Neural progenitor cell (in vitro differentiated cells): ENCODE data around the gene CTNNB1. TPM values are rescaled to one million over a fixed set of nuclear protein-coding genes. Genes with fewer than 3 reads are reported as not detected.

Experiments used
- DNase-seq: peaks from one replicate; pipeline ENCODE4 v3.0.0-alpha.2; 2016; ENCODE audit warnings: low spot score
- H2AFZ ChIP-seq: fragments of 200-600 bp; sonication (generic); replicated peaks from 2 replicates; pipeline ENCODE4 v1.6.1; 2016; ENCODE audit warnings: antibody characterized with exemption
- H3F3A ChIP-seq: fragments of 200-600 bp; sonication (generic); 2 replicates; pipeline ENCODE4 v1.6.1; 2016; ENCODE audit warnings: antibody characterized with exemption, low read depth
- H3K27ac ChIP-seq: fragments of 200-600 bp; sonication (generic); 2 replicates; pipeline ENCODE4 v1.5.1; 2016; ENCODE audit warnings: mild to moderate bottlenecking
- H3K27me3 ChIP-seq: fragments of 200-600 bp; sonication (generic); 2 replicates; pipeline ENCODE4 v1.6.1; 2016; ENCODE audit warnings: mild to moderate bottlenecking, moderate library complexity
- H3K36me3 ChIP-seq: fragments of 200-600 bp; sonication (generic); 2 replicates; pipeline ENCODE4 v1.5.1; 2016
- H3K4me1 ChIP-seq: fragments of 200-600 bp; sonication (generic); 2 replicates; pipeline ENCODE4 v1.6.1; 2016; ENCODE audit warnings: mixed run types
- H3K4me2 ChIP-seq: fragments of 200-600 bp; sonication (generic); 2 replicates; pipeline ENCODE4 v1.6.1; 2016
- H3K4me3 ChIP-seq: fragments of 200-600 bp; sonication (generic); 2 replicates; pipeline ENCODE4 v1.5.1; 2016
- H3K79me2 ChIP-seq: fragments of 200-600 bp; sonication (generic); 2 replicates; pipeline ENCODE4 v1.6.1; 2016; ENCODE audit warnings: low read depth
- H3K9ac ChIP-seq: fragments of 200-600 bp; sonication (generic); 2 replicates; pipeline ENCODE4 v1.6.1; 2016
- H3K9me3 ChIP-seq: fragments of 200-600 bp; sonication (generic); 2 replicates; pipeline ENCODE4 v1.5.1; 2016; ENCODE audit warnings: low read depth
- H4K20me1 ChIP-seq: fragments of 200-600 bp; sonication (generic); 2 replicates; pipeline ENCODE4 v1.6.1; 2016; ENCODE audit warnings: low read depth
- H3K27ac Mint-ChIP-seq: 3 replicates; pipeline ENCODE4 v1.8.0; 2021; ENCODE audit warnings: mixed read lengths
- H3K27me3 Mint-ChIP-seq: 2 replicates; pipeline ENCODE4 v1.8.0; 2022; ENCODE audit warnings: low read depth, mild to moderate bottlenecking, inconsistent platforms, moderate library complexity, mixed read lengths; ENCODE audit not compliant: insufficient read depth
- H3K36me3 Mint-ChIP-seq: 3 replicates; pipeline ENCODE4 v1.8.0; 2021; ENCODE audit warnings: mixed read lengths
- H3K4me1 Mint-ChIP-seq: 3 replicates; pipeline ENCODE4 v1.8.0; 2021; ENCODE audit warnings: mixed read lengths
- H3K4me3 Mint-ChIP-seq: 3 replicates; pipeline ENCODE4 v1.8.0; 2021; ENCODE audit warnings: mild to moderate bottlenecking, moderate library complexity, mixed read lengths
- H3K9me3 Mint-ChIP-seq: 3 replicates; pipeline ENCODE4 v1.8.0; 2020; ENCODE audit warnings: mixed read lengths
- CTCF ChIP-seq: fragments of 200-600 bp; sonication (generic); IDR thresholded peaks from 2 replicates; pipeline ENCODE4 v1.5.1; 2017; ENCODE audit warnings: antibody characterized with exemption, mild to moderate bottlenecking
- EZH2 ChIP-seq: fragments of 200-600 bp; sonication (generic); IDR thresholded peaks from 2 replicates; pipeline ENCODE4 v1.6.1; 2017; ENCODE audit warnings: antibody characterized with exemption, mild to moderate bottlenecking, moderate library complexity
- EZH2phosphoT487 ChIP-seq: fragments of 200-600 bp; sonication (generic); IDR thresholded peaks from 2 replicates; pipeline ENCODE4 v1.6.1; 2017; ENCODE audit warnings: antibody characterized with exemption
- total RNA-seq: library from RNA; depleted of rRNA; stranded (reverse); fragments of >200 nt; gene quantifications from 2 replicates; pipeline ENCODE4 v1.2.3, GENCODE V29; 2015; ENCODE audit warnings: low replicate concordance

The CTNNB1 gene
- total RNA-seq, 1 donor from 2014 or later: 566 TPM

GRCh38 chr3:41219424-41219823 lies 20.1 kb downstream of the CTNNB1 start:
- Histone ChIP-seq H3K27ac (no peak overlapping the region), H3F3A (peaks cover 8% of the 10 kb centered on the region), H3K4me1 (peaks cover 16% of the 10 kb centered on the region), H3K4me3 (no peak overlapping the region), H3K9me3 (no peaks in the 10 kb centered on the region), H2AFZ (no peak overlapping the region), H3K4me2 (no peak overlapping the region), H3K36me3 (peaks cover 2% of the 10 kb centered on the region), H3K27me3 (no peaks in the 10 kb centered on the region), H3K9ac (no peak overlapping the region), H4K20me1 (peaks cover 100% of the 10 kb centered on the region), H3K79me2 (peaks cover 100% of the 10 kb centered on the region)
- Mint-ChIP-seq H3K36me3 (peaks cover 40% of the 10 kb centered on the region), H3K9me3 (peaks cover 7% of the 10 kb centered on the region), H3K4me1 (peaks cover 7% of the 10 kb centered on the region), H3K4me3 (no peak overlapping the region), H3K27ac (no peak overlapping the region), H3K27me3 (no peaks in the 10 kb centered on the region)
- no peak for TF ChIP-seq EZH2phosphoT487
- TF ChIP-seq EZH2: no peak
- no peak for TF ChIP-seq CTCF
- no peak for DNase-seq

- peaks cover 100% of the 10 kb centered on the region for H4K20me1 ChIP-seq
Observed at GRCh38 chr3:41220906-41221677, 21.8 kb downstream of the CTNNB1 start.

GRCh38 chr3:41222012-41222411 lies 22.7 kb downstream of the CTNNB1 start:
- H3F3A ChIP-seq: peaks cover 3% of the 10 kb centered on the region

More at GRCh38 chr3:41220906-41221677, 21.8 kb downstream of the CTNNB1 start:
- H3K9ac ChIP-seq: no peak overlapping the region
- H3K4me1 Mint-ChIP-seq: peaks cover 4% of the 10 kb centered on the region
- H3F3A ChIP-seq: peaks cover 7% of the 10 kb centered on the region
- H3K27ac ChIP-seq: no peak overlapping the region
- H3K27me3 Mint-ChIP-seq: no peaks in the 10 kb centered on the region
- no peak overlapping the region for H3K27ac Mint-ChIP-seq
- no peak overlapping the region for H2AFZ ChIP-seq
- H3K27me3 ChIP-seq: no peaks in the 10 kb centered on the region
- no peak overlapping the region for H3K4me3 Mint-ChIP-seq
- peaks cover 100% of the 10 kb centered on the region for H3K79me2 ChIP-seq
- DNase-seq: no peak
- H3K4me1 ChIP-seq: peaks cover 13% of the 10 kb centered on the region
- H3K36me3 Mint-ChIP-seq: peaks cover 47% of the 10 kb centered on the region
- no peak overlapping the region for H3K4me2 ChIP-seq
- no peaks in the 10 kb centered on the region for H3K9me3 ChIP-seq
- peaks cover 4% of the 10 kb centered on the region for H3K9me3 Mint-ChIP-seq
- peaks cover 19% of the 10 kb centered on the region for H3K36me3 ChIP-seq
- TF ChIP-seq EZH2phosphoT487 (no peak), CTCF (no peak), EZH2 (no peak)
- H3K4me3 ChIP-seq: no peak overlapping the region

More at GRCh38 chr3:41222012-41222411, 22.7 kb downstream of the CTNNB1 start:
- Mint-ChIP-seq H3K4me3 (no peak overlapping the region), H3K9me3 (peaks cover under 1% of the 10 kb centered on the region), H3K27ac (no peak overlapping the region), H3K27me3 (no peaks in the 10 kb centered on the region), H3K36me3 (peaks cover 52% of the 10 kb centered on the region), H3K4me1 (peaks cover under 1% of the 10 kb centered on the region)
- Histone ChIP-seq H4K20me1 (peaks cover 99% of the 10 kb centered on the region), H3K4me3 (no peak overlapping the region), H3K27me3 (no peaks in the 10 kb centered on the region), H3K79me2 (peaks cover 100% of the 10 kb centered on the region), H3K36me3 (peaks cover 23% of the 10 kb centered on the region), H3K4me2 (no peak overlapping the region), H3K4me1 (peaks cover 4% of the 10 kb centered on the region), H2AFZ (no peak overlapping the region), H3K9me3 (no peaks in the 10 kb centered on the region), H3K27ac (no peak overlapping the region), H3K9ac (no peak overlapping the region)
- no peak for DNase-seq
- TF ChIP-seq CTCF (no peak), EZH2 (no peak), EZH2phosphoT487 (no peak)
